ENCODE results near the gene TMEM30B. TPM values are rescaled to one million over a fixed set of nuclear protein-coding genes. Genes with fewer than 3 reads are reported as not detected.
A peak's percentile ranks its signal among the peaks of the same experiment; 100 is the strongest.

Gene TMEM30B
- total RNA-seq, 1 donor from 2014 or later, result 0.07 TPM

- no peaks in the 10 kb centered on the region for H3K9me3 Mint-ChIP-seq
- TF ChIP-seq CTCF (conservative IDR thresholded peaks at IDR 0.05), result no peak
- peaks cover 33% of the 10 kb centered on the region for H3K27me3 Mint-ChIP-seq (ENCODE audit: low read depth)
- H3K36me3 Mint-ChIP-seq (ENCODE audit: low read depth), result no peaks in the 10 kb centered on the region
- peaks cover 12% of the 10 kb centered on the region for H3K4me1 Mint-ChIP-seq
- no peak overlapping the region for H3K4me3 Mint-ChIP-seq
- no peak for DNase-seq (ENCODE audit: low read depth, low spot score)
- H3K27ac Mint-ChIP-seq (ENCODE audit: unreplicated experiment), result no peak overlapping the region
Measured at GRCh38 chr14:61254808-61255526, 26.2 kb downstream of the TMEM30B start.

- TF ChIP-seq CTCF (conservative IDR thresholded peaks at IDR 0.05), result no peak
- H3K27ac Mint-ChIP-seq (ENCODE audit: unreplicated experiment), result no peak overlapping the region
- H3K27me3 Mint-ChIP-seq (ENCODE audit: low read depth), result peaks cover 27% of the 10 kb centered on the region
- no peaks in the 10 kb centered on the region for H3K36me3 Mint-ChIP-seq (ENCODE audit: low read depth)
- peaks cover 8% of the 10 kb centered on the region for H3K4me1 Mint-ChIP-seq
- DNase-seq (ENCODE audit: low read depth, low spot score), result no peak
- H3K9me3 Mint-ChIP-seq, result no peaks in the 10 kb centered on the region
- H3K4me3 Mint-ChIP-seq, result no peak overlapping the region
Measured at GRCh38 chr14:61253064-61253738, 27.9 kb downstream of the TMEM30B start.

- H3K36me3 Mint-ChIP-seq (ENCODE audit: low read depth), result no peaks in the 10 kb centered on the region
- no peaks in the 10 kb centered on the region for H3K9me3 Mint-ChIP-seq
- H3K27ac Mint-ChIP-seq (ENCODE audit: unreplicated experiment), result no peak overlapping the region
- H3K4me3 Mint-ChIP-seq, result no peak overlapping the region
- DNase-seq (ENCODE audit: low read depth, low spot score), result peak; percentile 62
- peaks cover 8% of the 10 kb centered on the region for H3K4me1 Mint-ChIP-seq
- TF ChIP-seq CTCF (conservative IDR thresholded peaks at IDR 0.05), result peak; percentile 92
- H3K27me3 Mint-ChIP-seq (ENCODE audit: low read depth), result peaks cover 27% of the 10 kb centered on the region
Measured at GRCh38 chr14:61252369-61253063, 28.6 kb downstream of the TMEM30B start.

- Mint-ChIP-seq H3K4me1 (peaks cover 8% of the 10 kb centered on the region), H3K36me3 (ENCODE audit: low read depth) (no peaks in the 10 kb centered on the region), H3K27me3 (ENCODE audit: low read depth) (peaks cover 20% of the 10 kb centered on the region), H3K27ac (ENCODE audit: unreplicated experiment) (no peak overlapping the region), H3K4me3 (no peak overlapping the region), H3K9me3 (no peaks in the 10 kb centered on the region)
- DNase-seq (ENCODE audit: low read depth, low spot score), result no peak
- no peak for TF ChIP-seq CTCF (conservative IDR thresholded peaks at IDR 0.05)
Measured at GRCh38 chr14:61250063-61250462, 31.1 kb downstream of the TMEM30B start.

- Mint-ChIP-seq H3K9me3 (no peaks in the 10 kb centered on the region), H3K27me3 (ENCODE audit: low read depth) (peaks cover 3% of the 10 kb centered on the region), H3K4me3 (no peak overlapping the region), H3K27ac (ENCODE audit: unreplicated experiment) (no peak overlapping the region), H3K4me1 (peaks cover 8% of the 10 kb centered on the region), H3K36me3 (ENCODE audit: low read depth) (no peaks in the 10 kb centered on the region)
- TF ChIP-seq CTCF (conservative IDR thresholded peaks at IDR 0.05), result no peak
- DNase-seq (ENCODE audit: low read depth, low spot score), result no peak
Measured at GRCh38 chr14:61247935-61248334, 33.2 kb downstream of the TMEM30B start.

All from neural crest cell (in vitro differentiated cells).